Panc1 (cell line): ENCODE measurements around the gene IQGAP1. TPM values are rescaled to one million over a fixed set of nuclear protein-coding genes. Genes with fewer than 3 reads are reported as not detected.

Experiments used
- ATAC-seq: fragments of 200-7000 bp; cut with Tn5 transposase; 2 replicates; pipeline ENCODE4 v1.9.1; 2020; ENCODE audit warnings: mild to moderate bottlenecking, moderate library complexity
- BruUV-seq: library from RNA; stranded (reverse); fragments of 400-500 nt; replicated peaks from 2 replicates; lab custom pipeline; 2021; lab: Mats Ljungman, UMichigan
- CTCF ChIA-PET: fragments of 300-600 bp; sonication (Branson Sonifier 250); formaldehyde crosslinking; loops from one replicate; lab custom pipeline; 2022; ENCODE audit warnings: antibody characterized with exemption; lab: Charles Lee
- POLR2A ChIA-PET: fragments of 300-600 bp; sonication (Branson Sonifier 250); formaldehyde crosslinking; loops from one replicate; lab custom pipeline; 2022; ENCODE audit warnings: antibody characterized with exemption; lab: Charles Lee
- DNase-seq: peaks from one replicate; pipeline ENCODE4 v3.0.0-alpha.2; 2010; ENCODE audit warnings: low read depth, low spot score
- H3K27ac ChIP-seq: 2 replicates; pipeline ENCODE4 v1.5.1; 2011; ENCODE audit warnings: mild to moderate bottlenecking, low read length, inconsistent platforms
- H3K27me3 ChIP-seq: fragments of 200-500 bp; sonication (Bioruptor generic); 2 replicates; pipeline ENCODE4 v1.6.0; 2014; ENCODE audit warnings: low read length, inconsistent platforms; ENCODE audit not compliant: control insufficient read depth, insufficient read depth
- H3K36me3 ChIP-seq: fragments of 200-500 bp; sonication (Bioruptor generic); 2 replicates; pipeline ENCODE4 v1.5.1; 2014; ENCODE audit warnings: inconsistent platforms, mild to moderate bottlenecking, low read length, moderate library complexity; ENCODE audit not compliant: control insufficient read depth, insufficient read depth
- H3K4me1 ChIP-seq: 2 replicates; pipeline ENCODE4 v1.5.1; 2011; ENCODE audit warnings: inconsistent platforms, mild to moderate bottlenecking, low read length, moderate library complexity; ENCODE audit not compliant: control insufficient read depth, insufficient read depth
- H3K4me3 ChIP-seq, 2 experiments: 2 replicates each; pipeline ENCODE4 v1.5.1; 2011 to 2012; ENCODE audit warnings: low read depth in 2 of 2, low read length in 2 of 2, mild to moderate bottlenecking in 2 of 2, inconsistent platforms in 1 of 2, moderate library complexity in 1 of 2
- H3K9me3 ChIP-seq: fragments of 200-500 bp; sonication (Bioruptor generic); 2 replicates; pipeline ENCODE4 v1.5.1; 2014; ENCODE audit warnings: low read depth, mild to moderate bottlenecking, inconsistent platforms, low read length, moderate library complexity; ENCODE audit not compliant: control insufficient read depth, insufficient read depth
- CTCF ChIP-seq: fragments of 450-650 bp; IDR thresholded peaks from 2 replicates; pipeline ENCODE4 v1.5.1; 2017; ENCODE audit warnings: mild to moderate bottlenecking
- POLR2AphosphoS5 ChIP-seq: IDR thresholded peaks from 2 replicates; pipeline ENCODE4 v1.6.1; 2012; ENCODE audit warnings: mild to moderate bottlenecking, low read depth, low read length, moderate library complexity
- SIN3A ChIP-seq: IDR thresholded peaks from 2 replicates; pipeline ENCODE4 v1.6.1; 2012; ENCODE audit warnings: low read depth, mild to moderate bottlenecking, low read length, moderate library complexity, borderline replicate concordance; ENCODE audit not compliant: insufficient read depth
- TCF7L2 ChIP-seq: IDR thresholded peaks from 2 replicates; pipeline ENCODE4 v1.6.1; 2011; ENCODE audit warnings: mild to moderate bottlenecking, low read depth, low read length, inconsistent platforms
- in situ Hi-C: cut with HindIII; loops from 2 replicates; pipeline ENCODE4 v1.10.0; 2016; ENCODE audit warnings: low sequenced_read_pairs, low pct_unique_long_range_greater_than_20kb
- intact Hi-C: fragments of 100-400 bp; cut with micrococcal nuclease; formaldehyde crosslinking; loops from one replicate; pipeline ENCODE4 v1.10.0; 2022; ENCODE audit not compliant: unreplicated experiment
- total RNA-seq: library from RNA; stranded (reverse); gene quantifications from one replicate; pipeline ENCODE4 v1.2.1, GENCODE V29; 2021; ENCODE audit not compliant: unreplicated experiment
- TF ChIP-seq, protein P1 (sequence below), 2 experiments: IDR thresholded peaks; 2 replicates each; pipeline ENCODE4 v1.6.1; 2011 to 2012; ENCODE audit warnings: low read depth in 2 of 2, control low read depth in 1 of 2, low read length in 1 of 2, mild to moderate bottlenecking in 1 of 2, moderate library complexity in 1 of 2; ENCODE audit not compliant: insufficient read depth in 1 of 2

IQGAP1 gene
- total RNA-seq, 1 experiment from 2014 or later = 228 TPM

- H3K4me1 ChIP-seq = peaks cover 53% of the 10 kb centered on the region
- ATAC-seq = no peak
- H3K36me3 ChIP-seq = no peaks in the 10 kb centered on the region
- peak overlapping the region; percentile 18; the same call in 1 of the 2 replicates for H3K27ac ChIP-seq
- no peak for DNase-seq
- in situ Hi-C loops (no loop called here), intact Hi-C loops (no loop called here)
- TF ChIP-seq CTCF (no peak), POLR2AphosphoS5 (no peak), SIN3A (no peak), TCF7L2 (no peak)
- TF ChIP-seq, protein P1, sequence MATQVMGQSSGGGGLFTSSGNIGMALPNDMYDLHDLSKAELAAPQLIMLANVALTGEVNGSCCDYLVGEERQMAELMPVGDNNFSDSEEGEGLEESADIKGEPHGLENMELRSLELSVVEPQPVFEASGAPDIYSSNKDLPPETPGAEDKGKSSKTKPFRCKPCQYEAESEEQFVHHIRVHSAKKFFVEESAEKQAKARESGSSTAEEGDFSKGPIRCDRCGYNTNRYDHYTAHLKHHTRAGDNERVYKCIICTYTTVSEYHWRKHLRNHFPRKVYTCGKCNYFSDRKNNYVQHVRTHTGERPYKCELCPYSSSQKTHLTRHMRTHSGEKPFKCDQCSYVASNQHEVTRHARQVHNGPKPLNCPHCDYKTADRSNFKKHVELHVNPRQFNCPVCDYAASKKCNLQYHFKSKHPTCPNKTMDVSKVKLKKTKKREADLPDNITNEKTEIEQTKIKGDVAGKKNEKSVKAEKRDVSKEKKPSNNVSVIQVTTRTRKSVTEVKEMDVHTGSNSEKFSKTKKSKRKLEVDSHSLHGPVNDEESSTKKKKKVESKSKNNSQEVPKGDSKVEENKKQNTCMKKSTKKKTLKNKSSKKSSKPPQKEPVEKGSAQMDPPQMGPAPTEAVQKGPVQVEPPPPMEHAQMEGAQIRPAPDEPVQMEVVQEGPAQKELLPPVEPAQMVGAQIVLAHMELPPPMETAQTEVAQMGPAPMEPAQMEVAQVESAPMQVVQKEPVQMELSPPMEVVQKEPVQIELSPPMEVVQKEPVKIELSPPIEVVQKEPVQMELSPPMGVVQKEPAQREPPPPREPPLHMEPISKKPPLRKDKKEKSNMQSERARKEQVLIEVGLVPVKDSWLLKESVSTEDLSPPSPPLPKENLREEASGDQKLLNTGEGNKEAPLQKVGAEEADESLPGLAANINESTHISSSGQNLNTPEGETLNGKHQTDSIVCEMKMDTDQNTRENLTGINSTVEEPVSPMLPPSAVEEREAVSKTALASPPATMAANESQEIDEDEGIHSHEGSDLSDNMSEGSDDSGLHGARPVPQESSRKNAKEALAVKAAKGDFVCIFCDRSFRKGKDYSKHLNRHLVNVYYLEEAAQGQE (IDR thresholded peaks at IDR 0.05; ENCODE audit: insufficient read depth in 1 of 2, low read depth in 2 of 2, low read length in 1 of 2) = no peak
- BruUV-seq = no TSS peak
- no peak overlapping the region for H3K4me3 ChIP-seq
- no peaks in the 10 kb centered on the region for H3K9me3 ChIP-seq
- no peaks in the 10 kb centered on the region for H3K27me3 ChIP-seq
- CTCF ChIA-PET = interaction anchor here (0.6 to 0.9 kb wide), 2 partner anchors 30 to 117 kb away, joined by 3 to 9 read pairs; no protein-coding TSS in a partner anchor
- POLR2A ChIA-PET = interaction anchor here (0.6 to 0.7 kb wide), 3 partner anchors 17 to 29 kb away, joined by 4 to 6 read pairs (median 4); no protein-coding TSS in a partner anchor
These were observed 33.5 kb downstream of the IQGAP1 start for GRCh38 chr15:90421527-90421926.

GRCh38 chr15:90422043-90422442 lies 34.0 kb downstream of the IQGAP1 start:
- no peak overlapping the region for H3K4me3 ChIP-seq
- no TSS peak for BruUV-seq
- POLR2A ChIA-PET = interaction anchor here (0.6 kb wide), 2 partner anchors 18 to 28 kb away, joined by 4 to 6 read pairs; no protein-coding TSS in a partner anchor
- CTCF ChIA-PET = no interaction called here
- intact Hi-C loops (no loop called here), in situ Hi-C loops (no loop called here)
- no peak for TF ChIP-seq TCF7L2
- DNase-seq (no peak), ATAC-seq (no peak)
- no peaks in the 10 kb centered on the region for H3K36me3 ChIP-seq
- no peaks in the 10 kb centered on the region for H3K9me3 ChIP-seq
- peaks cover 53% of the 10 kb centered on the region for H3K4me1 ChIP-seq
- H3K27me3 ChIP-seq = no peaks in the 10 kb centered on the region
- peak overlapping the region; percentile 18; the same call in 1 of the 2 replicates for H3K27ac ChIP-seq

DNA sequence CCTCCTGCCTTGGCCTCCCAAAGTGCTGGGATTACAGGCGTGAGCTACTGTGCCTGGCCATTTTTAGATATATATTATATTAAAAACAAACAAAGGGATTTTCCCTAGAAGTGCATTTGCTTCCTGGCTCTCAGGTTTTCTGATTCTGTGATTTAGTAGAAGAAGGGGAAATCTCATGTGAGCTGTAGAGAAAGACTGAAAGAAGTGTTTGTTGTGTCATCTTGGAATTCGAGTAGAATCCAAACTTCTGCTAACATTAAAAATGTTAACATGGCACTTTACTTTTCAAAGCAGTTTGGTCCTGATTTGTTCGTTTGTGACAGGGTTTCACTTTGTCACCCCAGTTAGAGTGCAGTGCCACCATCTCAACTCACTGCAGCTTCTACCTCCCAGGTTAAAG lies 34.9 kb downstream of the IQGAP1 start:
- no peak overlapping the region for H3K27ac ChIP-seq
- no peaks in the 10 kb centered on the region for H3K27me3 ChIP-seq
- no TSS peak for BruUV-seq
- no peak for TF ChIP-seq TCF7L2
- TF ChIP-seq SIN3A = no peak
- TF ChIP-seq, protein P1 (IDR thresholded peaks at IDR 0.05; ENCODE audit: insufficient read depth in 1 of 2, low read depth in 2 of 2, low read length in 1 of 2) = no peak
- no peak for TF ChIP-seq CTCF
- TF ChIP-seq POLR2AphosphoS5 = no peak
- in situ Hi-C loops = no loop called here
- H3K36me3 ChIP-seq = no peaks in the 10 kb centered on the region
- intact Hi-C loops = no loop called here
- ChIA-PET POLR2A (no interaction called here), CTCF (interaction anchor here (1.0 kb wide), 1 partner anchor 225 kb away, joined by 3 read pairs; no protein-coding TSS in a partner anchor)
- no peak for ATAC-seq
- H3K4me3 ChIP-seq = no peak overlapping the region
- no peaks in the 10 kb centered on the region for H3K9me3 ChIP-seq
- DNase-seq = no peak
- peaks cover 53% of the 10 kb centered on the region for H3K4me1 ChIP-seq
